GM23248 (cell line): ENCODE measurements around the gene UBE2H. TPM values are rescaled to one million over a fixed set of nuclear protein-coding genes. Genes with fewer than 3 reads are reported as not detected.

Experiments used
- DNase-seq: peaks from one replicate; pipeline ENCODE4 v3.0.0-alpha.2; 2015
- H2AFZ ChIP-seq: fragments of 200-600 bp; sonication (generic); 2 replicates; pipeline ENCODE4 v1.6.1; 2016; ENCODE audit warnings: antibody characterized with exemption
- H3F3A ChIP-seq: fragments of 200-600 bp; sonication (generic); 2 replicates; pipeline ENCODE4 v1.6.1; 2016; ENCODE audit warnings: mild to moderate bottlenecking, antibody characterized with exemption, mixed run types; ENCODE audit not compliant: insufficient read depth
- H3K27ac ChIP-seq: fragments of 200-600 bp; sonication (generic); 2 replicates; pipeline ENCODE4 v1.5.1; 2016; ENCODE audit warnings: mild to moderate bottlenecking
- H3K27me3 ChIP-seq: fragments of 200-600 bp; sonication (generic); replicated peaks from 2 replicates; pipeline ENCODE4 v1.6.1; 2016; ENCODE audit warnings: mild to moderate bottlenecking; ENCODE audit not compliant: insufficient read depth
- H3K36me3 ChIP-seq: fragments of 200-600 bp; sonication (generic); 2 replicates; pipeline ENCODE4 v1.6.1; 2016; ENCODE audit warnings: low read depth, mild to moderate bottlenecking
- H3K4me1 ChIP-seq: fragments of 200-600 bp; sonication (generic); 2 replicates; pipeline ENCODE4 v1.6.1; 2016; ENCODE audit warnings: mild to moderate bottlenecking; ENCODE audit not compliant: insufficient read depth
- H3K4me2 ChIP-seq: fragments of 200-600 bp; sonication (generic); one replicate; pipeline ENCODE4 v1.6.1; 2016; ENCODE audit warnings: mild to moderate bottlenecking; ENCODE audit not compliant: unreplicated experiment
- H3K4me3 ChIP-seq: fragments of 200-600 bp; sonication (generic); 2 replicates; pipeline ENCODE4 v1.5.1; 2016; ENCODE audit warnings: mild to moderate bottlenecking
- H3K79me2 ChIP-seq: fragments of 200-600 bp; sonication (generic); 2 replicates; pipeline ENCODE4 v1.6.1; 2016; ENCODE audit warnings: mild to moderate bottlenecking; ENCODE audit not compliant: insufficient read depth
- H3K9ac ChIP-seq: fragments of 200-600 bp; sonication (generic); 2 replicates; pipeline ENCODE4 v1.6.1; 2016; ENCODE audit warnings: mild to moderate bottlenecking
- H3K9me2 ChIP-seq: fragments of 200-600 bp; sonication (generic); 2 replicates; pipeline ENCODE4 v1.6.1; 2016; ENCODE audit warnings: mixed run types, mild to moderate bottlenecking, moderate library complexity; ENCODE audit not compliant: insufficient read depth
- H3K9me3 ChIP-seq: fragments of 200-600 bp; sonication (generic); one replicate; pipeline ENCODE4 v1.6.1; 2017; ENCODE audit warnings: low read depth
- H4K20me1 ChIP-seq: fragments of 200-600 bp; sonication (generic); 2 replicates; pipeline ENCODE4 v1.6.0; 2016; ENCODE audit not compliant: insufficient read depth
- EZH2 ChIP-seq: fragments of 200-600 bp; sonication (generic); IDR thresholded peaks from 2 replicates; pipeline ENCODE4 v1.6.1; 2018; ENCODE audit warnings: antibody characterized with exemption, mild to moderate bottlenecking; ENCODE audit not compliant: insufficient read depth, poor library complexity, severe bottlenecking
- EZH2phosphoT487 ChIP-seq: fragments of 200-600 bp; sonication (generic); IDR thresholded peaks from 2 replicates; pipeline ENCODE4 v1.6.1; 2018; ENCODE audit warnings: antibody characterized with exemption, moderate library complexity, mild to moderate bottlenecking, low read depth; ENCODE audit not compliant: insufficient read depth
- WGBS, 2 experiments: methylation state at CpG; one replicate each; pipeline ENCODE4 v1.1.6; 2015 to 2017; ENCODE audit warnings: low lambda C conversion rate in 2 of 2, low coverage in 1 of 2; ENCODE audit errors: missing lambda C conversion rate in 2 of 2; 5-methylcytosine and 5-hydroxymethylcytosine counted together
- in situ Hi-C: fragments of 300-500 bp; cut with MboI; formaldehyde crosslinking; loops from 2 replicates; pipeline ENCODE4 v1.15.0; 2020
- polyA plus RNA-seq: library from polyadenylated mRNA; unstranded; fragments of >200 nt; fragmentation: Nextera tagmentation; extraction: Ambion mirVana; gene quantifications from 2 replicates; pipeline ENCODE4 v1.2.1, GENCODE V29; 2016
- total RNA-seq: library from RNA; depleted of rRNA; stranded (reverse); fragments of >200 nt; shearing (Covaris generic); gene quantifications from 2 replicates; pipeline ENCODE4 v1.2.3, GENCODE V29; 2014

UBE2H gene
- total and polyA plus RNA-seq, 2 experiments from 2014 or later, result 40.7 to 44.4 TPM

DNA sequence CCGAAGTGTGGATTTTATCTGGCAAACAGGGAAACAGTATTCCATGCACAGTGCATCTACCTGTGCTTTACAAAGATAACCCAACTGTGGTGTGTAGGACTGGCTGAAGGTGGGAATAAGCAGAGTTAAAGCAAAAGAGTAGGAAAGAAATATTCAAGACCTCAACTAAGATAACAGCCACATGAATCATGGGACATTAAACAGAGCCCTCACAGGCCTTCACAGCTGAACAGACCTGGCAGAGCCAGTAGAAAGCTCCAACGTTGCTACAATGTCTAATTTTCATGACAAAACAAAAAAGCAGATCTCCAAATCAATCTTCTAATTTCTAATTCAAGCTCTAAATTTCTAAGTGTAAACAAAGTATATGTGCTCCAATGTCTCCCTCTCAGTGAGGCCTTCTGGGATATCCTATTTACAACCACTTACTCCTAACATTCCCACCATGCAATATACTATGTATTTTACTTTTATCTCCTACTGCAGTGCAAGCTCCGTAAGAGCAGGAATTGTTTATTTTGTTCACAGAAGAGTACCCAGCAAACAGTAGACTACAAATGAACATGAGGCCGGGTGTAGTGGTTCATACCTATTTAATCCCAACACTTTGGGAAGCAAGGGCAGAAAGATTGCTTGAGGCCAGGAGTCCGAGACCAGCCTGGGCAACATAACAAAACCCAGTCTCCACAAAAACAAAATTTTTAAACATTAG lies 63.5 kb downstream of the UBE2H start:
- H3K79me2 ChIP-seq, result peaks cover 84% of the 10 kb centered on the region
- H3K9me3 ChIP-seq, result no peaks in the 10 kb centered on the region
- no peak overlapping the region for H3K4me3 ChIP-seq
- no peaks in the 10 kb centered on the region for H3K27me3 ChIP-seq
- H3K9ac ChIP-seq, result no peak overlapping the region
- no peaks in the 10 kb centered on the region for H3K36me3 ChIP-seq
- in situ Hi-C loops, result no loop called here
- H2AFZ ChIP-seq, result no peak overlapping the region
- no peak for DNase-seq
- 77 to 79% methylated on average over 5 of the region's 5 CpGs for WGBS, 2 experiments
- no peak overlapping the region for H3K4me2 ChIP-seq
- H3K9me2 ChIP-seq, result no peaks in the 10 kb centered on the region
- no peaks in the 10 kb centered on the region for H3K4me1 ChIP-seq
- no peak for TF ChIP-seq EZH2phosphoT487
- no peak overlapping the region for H3K27ac ChIP-seq
- H4K20me1 ChIP-seq, result 0 out of 2 replicates have a peak, but pooled peaks cover 4% of the 10 kb centered on the region
- H3F3A ChIP-seq, result 0 out of 2 replicates have a peak, but pooled peaks cover 5% of the 10 kb centered on the region

DNA sequence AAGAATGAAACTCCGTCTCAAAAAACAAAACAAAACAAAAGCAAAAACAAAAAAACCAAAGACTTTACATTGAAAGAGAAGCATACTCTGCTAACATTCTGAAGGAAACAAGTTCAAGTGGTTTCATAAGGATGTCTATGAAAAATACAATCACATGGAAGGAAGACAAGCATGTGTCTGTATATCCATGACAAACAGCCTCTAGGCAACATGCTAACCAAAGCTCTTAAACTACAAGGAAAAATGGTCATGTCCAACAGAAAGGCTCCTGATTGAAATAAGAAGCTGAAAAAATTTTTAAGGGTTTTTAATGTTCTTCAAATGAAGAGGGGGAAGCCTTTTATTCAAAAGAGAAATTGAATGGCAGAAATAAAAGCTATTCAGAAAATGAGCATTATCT lies 64.9 kb downstream of the UBE2H start:
- Histone ChIP-seq H4K20me1 (0 out of 2 replicates have a peak, but pooled peaks cover 4% of the 10 kb centered on the region), H3K9ac (no peak overlapping the region), H3F3A (peaks cover 13% of the 10 kb centered on the region; the same call in 1 of the 2 replicates), H3K9me2 (no peaks in the 10 kb centered on the region), H3K4me3 (no peak overlapping the region), H3K4me1 (peaks cover 4% of the 10 kb centered on the region), H3K27ac (no peak overlapping the region), H2AFZ (no peak overlapping the region), H3K79me2 (peaks cover 83% of the 10 kb centered on the region), H3K36me3 (no peaks in the 10 kb centered on the region), H3K27me3 (no peaks in the 10 kb centered on the region), H3K4me2 (no peak overlapping the region), H3K9me3 (no peaks in the 10 kb centered on the region)
- no peak for DNase-seq
- TF ChIP-seq EZH2 (no peak), EZH2phosphoT487 (no peak)
- in situ Hi-C loops, result no loop called here
- 96 to 100% methylated on average over 1 of the region's 1 CpG for WGBS, 2 experiments

DNA sequence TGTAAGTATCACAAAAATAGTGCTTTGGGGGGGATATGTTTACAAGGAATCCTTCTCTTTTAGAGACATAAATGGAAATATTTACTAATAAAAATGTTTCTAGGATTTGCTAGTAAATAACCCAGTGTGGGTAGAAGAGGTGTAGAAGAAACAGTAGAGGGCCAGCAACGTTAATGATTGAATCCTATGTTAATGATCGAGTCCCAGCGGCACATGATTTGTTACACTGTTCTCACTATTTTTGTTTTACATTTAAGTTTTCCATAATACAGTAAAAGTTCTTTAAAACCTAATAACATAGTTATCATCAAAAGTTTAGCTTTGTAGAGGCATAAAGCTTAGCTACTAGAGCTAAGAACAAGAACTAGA lies 66.0 kb downstream of the UBE2H start:
- H3K79me2 ChIP-seq, result peaks cover 79% of the 10 kb centered on the region
- H3K4me2 ChIP-seq, result no peak overlapping the region
- no peaks in the 10 kb centered on the region for H3K36me3 ChIP-seq
- H3K27me3 ChIP-seq, result no peaks in the 10 kb centered on the region
- TF ChIP-seq EZH2 (no peak), EZH2phosphoT487 (no peak)
- no peak overlapping the region for H3K9ac ChIP-seq
- no peak for DNase-seq
- no peaks in the 10 kb centered on the region for H3K9me3 ChIP-seq
- H3K4me3 ChIP-seq, result no peak overlapping the region
- H3F3A ChIP-seq, result peaks cover 20% of the 10 kb centered on the region; the same call in 1 of the 2 replicates
- H4K20me1 ChIP-seq, result 0 out of 2 replicates have a peak, but pooled peaks cover 4% of the 10 kb centered on the region
- peaks cover 14% of the 10 kb centered on the region for H3K4me1 ChIP-seq
- no peaks in the 10 kb centered on the region for H3K9me2 ChIP-seq
- no peak overlapping the region for H2AFZ ChIP-seq
- no peak overlapping the region for H3K27ac ChIP-seq
- in situ Hi-C loops, result no loop called here
- WGBS, 2 experiments, result 79 to 80% methylated on average over 3 of the region's 3 CpGs

GRCh38 chr7:129886167-129886817 lies 66.5 kb downstream of the UBE2H start:
- H4K20me1 ChIP-seq, result 0 out of 2 replicates have a peak, but pooled peaks cover 4% of the 10 kb centered on the region
- H3K79me2 ChIP-seq, result peaks cover 79% of the 10 kb centered on the region
- in situ Hi-C loops, result no loop called here

More at GRCh38 chr7:129886167-129886817, 66.5 kb downstream of the UBE2H start:
- peaks cover 21% of the 10 kb centered on the region; the same call in 1 of the 2 replicates for H3F3A ChIP-seq
- no peak overlapping the region for H2AFZ ChIP-seq
- no peaks in the 10 kb centered on the region for H3K9me2 ChIP-seq
- no peaks in the 10 kb centered on the region for H3K9me3 ChIP-seq
- no peak for TF ChIP-seq EZH2
- no peak for TF ChIP-seq EZH2phosphoT487
- no peak overlapping the region for H3K4me3 ChIP-seq
- no peak overlapping the region for H3K27ac ChIP-seq
- peaks cover 18% of the 10 kb centered on the region for H3K4me1 ChIP-seq
- WGBS, 2 experiments, result 72 to 83% methylated on average over 3 of the region's 3 CpGs
- H3K4me2 ChIP-seq, result no peak overlapping the region
- H3K9ac ChIP-seq, result no peak overlapping the region
- H3K27me3 ChIP-seq, result no peaks in the 10 kb centered on the region
- DNase-seq, result no peak
- no peaks in the 10 kb centered on the region for H3K36me3 ChIP-seq
